ENCODE data around the gene SHB.

SHB gene

GRCh38 chr9:37905131-37905505 lies 163.9 kb downstream of the SHB start:
- Histone ChIP-seq H3K27me3 (no peaks in the 10 kb centered on the region), H3K27ac (peak overlapping the region in 8 of 11 experiments; percentile 77 to 90 (median 83); a peak in 13 of 22 replicates), H3K9ac (peak overlapping the region in 6 of 11 experiments; percentile 85 to 92 (median 90); a peak in 8 of 22 replicates), H3K9me3 (replicated peaks in 1 of 11) (no peaks in the 10 kb centered on the region), H3K4me2 (peak overlapping the region; percentile 82 to 98 (median 93); a peak in 21 of 22 replicates), H3K4me1 (peaks cover 38 to 55% (median 47%) of the 10 kb centered on the region in 10 experiments), H3K4me3 (peak overlapping the region in 2 of 10 experiments; percentile 88 to 91; a peak in 5 of 20 replicates), H4K20me1 (peaks cover 3 to 36% (median 24%) of the 10 kb centered on the region in 11 experiments; a peak in 16 of 22 replicates), H3K36me3 (peaks cover 0 to 13% (median 8%) of the 10 kb centered on the region in 11 experiments; a peak in 11 of 22 replicates)
- no peak for TF ChIP-seq Cebpa-rat (IDR thresholded peaks at IDR 0.05)

GRCh38 chr9:37904445-37905130 lies 164.4 kb downstream of the SHB start:
- Histone ChIP-seq H4K20me1 (peaks cover 3 to 38% (median 26%) of the 10 kb centered on the region in 11 experiments; a peak in 16 of 22 replicates), H3K4me3 (peak overlapping the region; percentile 86 to 98 (median 91)), H3K9ac (peak overlapping the region; percentile 83 to 92 (median 89)), H3K27me3 (no peaks in the 10 kb centered on the region), H3K9me3 (replicated peaks in 1 of 11) (no peaks in the 10 kb centered on the region), H3K36me3 (peaks cover 0 to 16% (median 11%) of the 10 kb centered on the region in 11 experiments; a peak in 11 of 22 replicates), H3K27ac (peak overlapping the region; percentile 59 to 90 (median 84); a peak in 21 of 22 replicates), H3K4me1 (peaks cover 39 to 55% (median 46%) of the 10 kb centered on the region in 10 experiments), H3K4me2 (peak overlapping the region; percentile 82 to 98 (median 93))
- no peak for TF ChIP-seq Cebpa-rat (IDR thresholded peaks at IDR 0.05)

- Histone ChIP-seq H3K4me3 (peak within 1 kb of the TSS; percentile 86 to 98 (median 91)), H3K27ac (peak within 1 kb of the TSS; percentile 59 to 90 (median 84)), H4K20me1 (peaks cover 3 to 38% (median 26%) of the 10 kb centered on the region in 11 experiments; a peak in 17 of 22 replicates), H3K9me3 (replicated peaks in 1 of 11) (no peaks in the 10 kb centered on the region), H3K36me3 (peaks cover 6 to 23% (median 17%) of the 10 kb centered on the region in 11 experiments; a peak in 21 of 22 replicates), H3K9ac (peak within 1 kb of the TSS; percentile 83 to 92 (median 89)), H3K27me3 (no peaks in the 10 kb centered on the region), H3K4me1 (peaks cover 33 to 49% (median 39%) of the 10 kb centered on the region in 10 experiments), H3K4me2 (peak within 1 kb of the TSS; percentile 82 to 98 (median 93))
- no peak for TF ChIP-seq Cebpa-rat (IDR thresholded peaks at IDR 0.05)
Measured at GRCh38 chr9:37903647-37904444, 165.2 kb downstream of the SHB start, which contains the start of gene SLC25A51. Gene SLC25A51, minus strand, starts transcription at chr9:37904127. Its CDS starts 15,577 bp downstream, at chr9:37888550.

GRCh38 chr9:37902796-37903646 lies 166.0 kb downstream of the SHB start:
- no peak for TF ChIP-seq Cebpa-rat (IDR thresholded peaks at IDR 0.05)
- no peaks in the 10 kb centered on the region for H3K27me3 ChIP-seq
- no peaks in the 10 kb centered on the region for H3K9me3 ChIP-seq (replicated peaks in 1 of 11)
- H3K4me2 ChIP-seq, result peak overlapping the region; percentile 82 to 98 (median 93)
- peaks cover 3 to 38% (median 26%) of the 10 kb centered on the region in 11 experiments; a peak in 17 of 22 replicates for H4K20me1 ChIP-seq
- peaks cover 13 to 31% (median 25%) of the 10 kb centered on the region in 11 experiments for H3K36me3 ChIP-seq
- H3K9ac ChIP-seq, result peak overlapping the region; percentile 83 to 92 (median 89)
- peak overlapping the region; percentile 59 to 90 (median 84); a peak in 21 of 22 replicates for H3K27ac ChIP-seq
- peak overlapping the region; percentile 86 to 98 (median 91) for H3K4me3 ChIP-seq
- peaks cover 25 to 42% (median 36%) of the 10 kb centered on the region in 10 experiments for H3K4me1 ChIP-seq

- Histone ChIP-seq H3K4me2 (peak overlapping the region; percentile 82 to 98 (median 93); a peak in 19 of 22 replicates), H3K27me3 (no peaks in the 10 kb centered on the region; a peak in 1 of 22 replicates), H3K4me1 (peaks cover 25 to 42% (median 38%) of the 10 kb centered on the region in 10 experiments), H3K9ac (peak overlapping the region in 3 of 11 experiments; percentile 26 to 85 (median 84); a peak in 3 of 22 replicates), H3K9me3 (replicated peaks in 1 of 11) (no peaks in the 10 kb centered on the region), H3K27ac (no peak overlapping the region), H3K36me3 (peaks cover 21 to 40% (median 33%) of the 10 kb centered on the region in 11 experiments), H3K4me3 (peak overlapping the region in 6 of 10 experiments; percentile 86 to 98 (median 92); a peak in 10 of 20 replicates), H4K20me1 (peaks cover 3 to 41% (median 26%) of the 10 kb centered on the region in 11 experiments; a peak in 17 of 22 replicates)
- TF ChIP-seq Cebpa-rat (IDR thresholded peaks at IDR 0.05), result no peak
Measured at GRCh38 chr9:37902131-37902530, 166.9 kb downstream of the SHB start.

- no peak for TF ChIP-seq Cebpa-rat (IDR thresholded peaks at IDR 0.05)
Measured at GRCh38 chr9:37899041-37899440, 170.0 kb downstream of the SHB start.

GRCh38 chr9:37897665-37898064 lies 171.4 kb downstream of the SHB start:
- H3K27ac ChIP-seq, result no peak overlapping the region
- H3K27me3 ChIP-seq, result no peaks in the 10 kb centered on the region; a peak in 1 of 22 replicates
- peaks cover 65 to 85% (median 76%) of the 10 kb centered on the region in 11 experiments for H3K36me3 ChIP-seq
- H3K4me2 ChIP-seq, result no peak overlapping the region
- no peak for TF ChIP-seq Cebpa-rat (IDR thresholded peaks at IDR 0.05)
- H4K20me1 ChIP-seq, result peaks cover 5 to 51% (median 32%) of the 10 kb centered on the region in 11 experiments; a peak in 17 of 22 replicates
- H3K4me1 ChIP-seq, result peaks cover 10 to 29% (median 24%) of the 10 kb centered on the region in 10 experiments
- no peak overlapping the region for H3K4me3 ChIP-seq
- H3K9me3 ChIP-seq (replicated peaks in 1 of 11), result 0 out of 22 replicates have a peak, but pooled peaks cover 0 to 4% (median 0%) of the 10 kb centered on the region in 11 experiments
- no peak overlapping the region for H3K9ac ChIP-seq

More at GRCh38 chr9:37899041-37899440, 170.0 kb downstream of the SHB start:
- H3K4me3 ChIP-seq, result no peak overlapping the region
- no peaks in the 10 kb centered on the region for H3K9me3 ChIP-seq (replicated peaks in 1 of 11)
- no peak overlapping the region for H3K27ac ChIP-seq
- no peak overlapping the region for H3K9ac ChIP-seq
- no peak overlapping the region for H3K4me2 ChIP-seq
- H4K20me1 ChIP-seq, result peaks cover 3 to 57% (median 34%) of the 10 kb centered on the region in 11 experiments; a peak in 17 of 22 replicates
- no peaks in the 10 kb centered on the region; a peak in 1 of 22 replicates for H3K27me3 ChIP-seq
- H3K4me1 ChIP-seq, result peaks cover 16 to 34% (median 28%) of the 10 kb centered on the region in 10 experiments
- H3K36me3 ChIP-seq, result peaks cover 51 to 71% (median 62%) of the 10 kb centered on the region in 11 experiments
